A549 (cell line): Measurements from ENCODE around the gene CTU2. TPM values are rescaled to one million over a fixed set of nuclear protein-coding genes. Genes with fewer than 3 reads are reported as not detected.

Experiments used
- ATAC-seq, 2 experiments: fragments of 200-7000 bp in 1 of 2; fragments of >200 bp in 1 of 2; cut with Nextera tagmentation in 1 of 2; cut with Tn5 transposase in 1 of 2; 3 replicates each; pipeline versions ENCODE4 v1.8.0 to v1.9.1; 2018 to 2020; ENCODE audit warnings: mild to moderate bottlenecking in 1 of 2, moderate library complexity in 1 of 2
- CTCF ChIA-PET: fragments of 300-600 bp; sonication (Branson Sonifier 250); formaldehyde crosslinking; extraction: SDS; loops from one replicate; lab custom pipeline; 2021; ENCODE audit warnings: antibody characterized with exemption, inconsistent platforms; lab: Yijun Ruan, JAX
- POLR2A ChIA-PET: fragments of 350-600 bp; formaldehyde crosslinking; extraction: SDS; loops from one replicate; lab custom pipeline; 2021; ENCODE audit warnings: antibody characterized with exemption, inconsistent platforms; lab: Yijun Ruan, JAX
- DNase-seq, 2 experiments: peaks; one replicate each; pipeline versions ENCODE4 v3.0.0 to v3.0.0-alpha.2; 2011 to 2016; ENCODE audit warnings: low read depth in 1 of 2, low spot score in 1 of 2
- FAIRE-seq: peaks from 2 replicates; lab custom pipeline; 2011; peaks lifted over from hg19 to GRCh38; lab: Jason Lieb, UNC
- H3K27ac ChIP-seq, 2 experiments: fragments of >200 bp; sonication (Bioruptor Twin); formaldehyde crosslinking; 3 replicates each; pipeline ENCODE4 v1.5.1; 2016 to 2017
- H3K4me1 ChIP-seq: fragments of >200 bp; sonication (Bioruptor Twin); formaldehyde crosslinking; 3 replicates; pipeline ENCODE4 v1.6.1; 2016
- H3K4me2 ChIP-seq: fragments of >200 bp; sonication (Bioruptor Twin); formaldehyde crosslinking; 3 replicates; pipeline ENCODE4 v1.6.1; 2016
- H3K4me3 ChIP-seq: fragments of >200 bp; sonication (Bioruptor Twin); formaldehyde crosslinking; 3 replicates; pipeline ENCODE4 v1.5.1; 2016
- H3K9me3 ChIP-seq: fragments of >200 bp; sonication (Bioruptor Twin); formaldehyde crosslinking; 3 replicates; pipeline ENCODE4 v1.6.1; 2016
- ATOH8 ChIP-seq: fragments of 250-450 bp; sonication (Bioruptor Pico); IDR thresholded peaks from 2 replicates; pipeline ENCODE4 v1.5.0; 2020; ENCODE audit warnings: low read depth, mild to moderate bottlenecking, moderate library complexity
- CBX8 ChIP-seq: fragments of 200-600 bp; sonication (generic); IDR thresholded peaks from 2 replicates; pipeline ENCODE4 v1.6.1; 2016
- CHD2 ChIP-seq: fragments of 150-350 bp; IDR thresholded peaks from 2 replicates; pipeline ENCODE4 v1.6.1; 2014; ENCODE audit warnings: low read length; ENCODE audit not compliant: partially characterized antibody
- CHD4 ChIP-seq: fragments of 200-600 bp; sonication (generic); IDR thresholded peaks from 2 replicates; pipeline ENCODE4 v1.6.1; 2016; ENCODE audit warnings: antibody characterized with exemption, mild to moderate bottlenecking, borderline replicate concordance
- EHF ChIP-seq: fragments of 250-450 bp; sonication (Bioruptor Pico); IDR thresholded peaks from 2 replicates; pipeline ENCODE4 v1.5.0; 2020; ENCODE audit warnings: mild to moderate bottlenecking
- EHMT2 ChIP-seq: fragments of 200-600 bp; sonication (generic); IDR thresholded peaks from 2 replicates; pipeline ENCODE4 v1.6.1; 2016; ENCODE audit warnings: antibody characterized with exemption, low read depth, mild to moderate bottlenecking, moderate library complexity
- EP300 ChIP-seq, 2 experiments: fragments of >200 bp; sonication (Bioruptor Twin); formaldehyde crosslinking; IDR thresholded peaks; 2 replicates in 1 of 2; 3 replicates in 1 of 2; pipeline ENCODE4 v1.6.1; 2016 to 2017
- ESRRA ChIP-seq: fragments of 150-350 bp; IDR thresholded peaks from 2 replicates; pipeline ENCODE4 v1.6.1; 2014; ENCODE audit warnings: mild to moderate bottlenecking, low read length, borderline replicate concordance
- HDAC2 ChIP-seq: fragments of 200-600 bp; sonication (generic); IDR thresholded peaks from 2 replicates; pipeline ENCODE4 v1.6.1; 2016
- HOXA7 ChIP-seq: fragments of 250-450 bp; sonication (Bioruptor Pico); IDR thresholded peaks from 2 replicates; pipeline ENCODE4 v1.5.0; 2020; ENCODE audit warnings: mild to moderate bottlenecking, moderate library complexity
- JUNB ChIP-seq: fragments of >200 bp; sonication (Bioruptor Twin); formaldehyde crosslinking; IDR thresholded peaks from 2 replicates; pipeline ENCODE4 v1.6.1; 2016
- KDM1A ChIP-seq: fragments of 200-600 bp; sonication (generic); IDR thresholded peaks from 2 replicates; pipeline ENCODE4 v1.6.1; 2016; ENCODE audit warnings: low read depth, mild to moderate bottlenecking
- KDM5A ChIP-seq: fragments of 200-600 bp; sonication (generic); IDR thresholded peaks from 2 replicates; pipeline ENCODE4 v1.6.1; 2016; ENCODE audit warnings: antibody characterized with exemption, mild to moderate bottlenecking
- MAFK ChIP-seq: fragments of 450-650 bp; IDR thresholded peaks from 2 replicates; pipeline ENCODE4 v1.6.1; 2014; ENCODE audit not compliant: partially characterized antibody
- MAZ ChIP-seq: fragments of 150-350 bp; IDR thresholded peaks from 2 replicates; pipeline ENCODE4 v1.6.1; 2014; ENCODE audit warnings: antibody characterized with exemption, low read depth, low read length, borderline replicate concordance
- NFE2L2 ChIP-seq: fragments of 150-350 bp; conservative IDR thresholded peaks from 2 replicates; pipeline ENCODE4 v1.6.1; 2014; ENCODE audit warnings: low read length
- NR3C1 ChIP-seq: fragments of >200 bp; sonication (Bioruptor Twin); formaldehyde crosslinking; IDR thresholded peaks from 3 replicates; pipeline ENCODE4 v1.6.1; 2017
- RAD21 ChIP-seq, 2 experiments: fragments of >200 bp in 1 of 2; sonication (Bioruptor Twin) in 1 of 2; formaldehyde crosslinking in 1 of 2; IDR thresholded peaks in 1 of 2; conservative IDR thresholded peaks in 1 of 2; 2 replicates in 1 of 2; 3 replicates in 1 of 2; pipeline ENCODE4 v1.6.1; 2012 to 2018; ENCODE audit warnings: inconsistent platforms in 1 of 2
- RARB ChIP-seq: fragments of 250-450 bp; sonication (Bioruptor Pico); IDR thresholded peaks from 2 replicates; pipeline ENCODE4 v1.8.0; 2021; ENCODE audit warnings: mild to moderate bottlenecking, moderate library complexity
- RCOR1 ChIP-seq: fragments of 150-350 bp; IDR thresholded peaks from 2 replicates; pipeline ENCODE4 v1.6.1; 2014; ENCODE audit warnings: antibody characterized with exemption, low read length, low read depth
- REST ChIP-seq: fragments of 200-600 bp; sonication (generic); IDR thresholded peaks from 2 replicates; pipeline ENCODE4 v1.6.1; 2016; ENCODE audit warnings: antibody characterized with exemption, mild to moderate bottlenecking, moderate library complexity
- SREBF2 ChIP-seq: fragments of 450-650 bp; IDR thresholded peaks from 2 replicates; pipeline ENCODE4 v1.6.1; 2014; ENCODE audit warnings: mild to moderate bottlenecking, moderate library complexity
- TFCP2L1 ChIP-seq: fragments of 250-450 bp; sonication (Bioruptor Pico); IDR thresholded peaks from 2 replicates; pipeline ENCODE4 v1.5.0; 2021; ENCODE audit warnings: mild to moderate bottlenecking
- TP53 ChIP-seq: fragments of 250-450 bp; sonication (Bioruptor Pico); IDR thresholded peaks from 2 replicates; pipeline ENCODE4 v1.5.0; 2021; ENCODE audit warnings: mild to moderate bottlenecking, moderate library complexity
- ZSCAN20 ChIP-seq: fragments of 250-450 bp; sonication (Bioruptor Pico); IDR thresholded peaks from 2 replicates; pipeline ENCODE4 v1.8.0; 2022; ENCODE audit warnings: mild to moderate bottlenecking, moderate library complexity
- WGBS: methylation state at CpG from one replicate; pipeline ENCODE4 v1.1.6; 2017; ENCODE audit errors: missing lambda C conversion rate; 5-methylcytosine and 5-hydroxymethylcytosine counted together
- polyA plus RNA-seq, 4 experiments: library from polyadenylated mRNA; depleted of rRNA in 3 of 4; stranded (reverse); fragments of >200 nt; fragmentation: RNase III in 1 of 4; extraction: RNeasy Plus Mini Kit Qiagen cat#74134 plus additional on column Dnase treatment in 1 of 4; gene quantifications; 2 replicates in 3 of 4; 3 replicates in 1 of 4; pipeline ENCODE4 v1.2.3, GENCODE V29; 2011 to 2017
- TF ChIP-seq, protein P1 (sequence below): fragments of 450-650 bp; IDR thresholded peaks from 2 replicates; pipeline ENCODE4 v1.6.1; 2014; ENCODE audit warnings: antibody characterized with exemption

Gene CTU2
- polyA plus RNA-seq, 2 of the 4 experiments (the other 2 are of a cell fraction): 16.4 to 21.8 TPM

- ATAC-seq (no peak), FAIRE-seq (no peak)
- Histone ChIP-seq H3K4me1 (no peaks in the 10 kb centered on the region), H3K9me3 (no peaks in the 10 kb centered on the region), H3K4me3 (no peak overlapping the region)
- 96% methylated on average over 44 of the region's 61 CpGs for WGBS
- ChIA-PET CTCF (interaction anchor here (0.7 to 9.1 kb wide), 6 partner anchors 8 to 37 kb away, joined by 3 to 105 read pairs (median 5); no protein-coding TSS in a partner anchor), POLR2A (no interaction called here)
- TF ChIP-seq TP53: no peak
- no peak for TF ChIP-seq EHMT2
- no peak for TF ChIP-seq KDM1A
- no peak for TF ChIP-seq ESRRA
- TF ChIP-seq ATOH8 (CRISPR knock-in tag): no peak
- no peak for TF ChIP-seq KDM5A
- no peak for TF ChIP-seq EHF (CRISPR knock-in tag)
- no peak for TF ChIP-seq REST
- no peak for TF ChIP-seq RARB (CRISPR knock-in tag)
- TF ChIP-seq NFE2L2: no peak
- TF ChIP-seq, protein P1, sequence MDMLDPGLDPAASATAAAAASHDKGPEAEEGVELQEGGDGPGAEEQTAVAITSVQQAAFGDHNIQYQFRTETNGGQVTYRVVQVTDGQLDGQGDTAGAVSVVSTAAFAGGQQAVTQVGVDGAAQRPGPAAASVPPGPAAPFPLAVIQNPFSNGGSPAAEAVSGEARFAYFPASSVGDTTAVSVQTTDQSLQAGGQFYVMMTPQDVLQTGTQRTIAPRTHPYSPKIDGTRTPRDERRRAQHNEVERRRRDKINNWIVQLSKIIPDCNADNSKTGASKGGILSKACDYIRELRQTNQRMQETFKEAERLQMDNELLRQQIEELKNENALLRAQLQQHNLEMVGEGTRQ: no peak
- no peak for TF ChIP-seq ZSCAN20
- TF ChIP-seq, all 56 proteins: peak for 0
- Histone ChIP-seq H3K27ac (no peak overlapping the region), H3K4me2 (no peak overlapping the region)
- DNase-seq: no peak
These were observed 15.8 kb downstream of the CTU2 start for GRCh38 chr16:88721815-88722755.

- no peak for FAIRE-seq
These were observed 16.6 kb downstream of the CTU2 start for GRCh38 chr16:88722784-88723506.

More at GRCh38 chr16:88722784-88723506, 16.6 kb downstream of the CTU2 start:
- Histone ChIP-seq H3K4me1 (no peaks in the 10 kb centered on the region), H3K27ac (no peak overlapping the region), H3K4me3 (no peak overlapping the region), H3K9me3 (no peaks in the 10 kb centered on the region), H3K4me2 (no peak overlapping the region)
- TF ChIP-seq RAD21 (conservative IDR thresholded peaks at IDR 0.05 in 1 of 2, IDR thresholded peaks at IDR 0.05 in 1 of 2) (no peak), EHMT2 (no peak), CHD2 (no peak), CHD4 (no peak), HDAC2 (no peak), SREBF2 (no peak), MAZ (no peak), NR3C1 (no peak), JUNB (no peak), MAFK (no peak), CBX8 (no peak), TFCP2L1 (CRISPR knock-in tag) (no peak), RCOR1 (no peak), HOXA7 (CRISPR knock-in tag) (no peak), EP300 (IDR thresholded peaks at IDR 0.05) (no peak), EHF (CRISPR knock-in tag) (no peak)
- ChIA-PET POLR2A (no interaction called here), CTCF (interaction anchor here (1.0 to 9.1 kb wide), 6 partner anchors 8 to 38 kb away, joined by 3 to 105 read pairs (median 5); no protein-coding TSS in a partner anchor)
- 93% methylated on average over 20 of the region's 39 CpGs for WGBS
- ATAC-seq (no peak), DNase-seq (no peak)
